DOHH2 (cell line): Measurements from ENCODE around the gene SLC66A3.

Experiments used
- H3F3A ChIP-seq: fragments of 200-600 bp; sonication (generic), shearing (Covaris generic); 2 replicates; pipeline ENCODE4 v1.6.0; 2016; ENCODE audit warnings: antibody characterized with exemption, mild to moderate bottlenecking; ENCODE audit not compliant: control insufficient read depth, insufficient read depth
- H3K27ac ChIP-seq: fragments of 200-600 bp; sonication (generic); 2 replicates; pipeline ENCODE4 v1.5.1; 2014; ENCODE audit warnings: low read depth, mild to moderate bottlenecking, low read length, moderate library complexity
- H3K27me3 ChIP-seq: fragments of 200-600 bp; sonication (generic); 2 replicates; pipeline ENCODE4 v1.6.1; 2014; ENCODE audit warnings: mild to moderate bottlenecking, low read length, mixed read lengths; ENCODE audit not compliant: control insufficient read depth
- H3K36me3 ChIP-seq: fragments of 200-600 bp; sonication (generic); 2 replicates; pipeline ENCODE4 v1.6.1; 2014; ENCODE audit warnings: mild to moderate bottlenecking, low read length, moderate library complexity, mixed read lengths; ENCODE audit not compliant: control insufficient read depth
- H3K4me1 ChIP-seq: fragments of 200-600 bp; sonication (generic); 2 replicates; pipeline ENCODE4 v1.6.1; 2014; ENCODE audit warnings: mild to moderate bottlenecking, low read length, mixed read lengths; ENCODE audit not compliant: control insufficient read depth
- H3K4me2 ChIP-seq: fragments of 200-600 bp; sonication (generic); 2 replicates; pipeline ENCODE4 v1.6.0; 2014; ENCODE audit warnings: mild to moderate bottlenecking, low read length, moderate library complexity
- H3K4me3 ChIP-seq: fragments of 200-600 bp; sonication (generic); 2 replicates; pipeline ENCODE4 v1.5.1; 2014; ENCODE audit warnings: mild to moderate bottlenecking, low read length, mixed read lengths
- H3K79me2 ChIP-seq: fragments of 200-600 bp; sonication (generic); 2 replicates; pipeline ENCODE4 v1.6.1; 2014; ENCODE audit warnings: mild to moderate bottlenecking, low read length, mixed read lengths; ENCODE audit not compliant: control insufficient read depth
- H3K9me2 ChIP-seq: fragments of 200-600 bp; sonication (generic); replicated peaks from 2 replicates; pipeline ENCODE4 v1.6.1; 2014; ENCODE audit warnings: mild to moderate bottlenecking, low read length, mixed read lengths; ENCODE audit not compliant: control insufficient read depth
- H3K9me3 ChIP-seq: fragments of 200-600 bp; sonication (generic); 2 replicates; pipeline ENCODE4 v1.6.1; 2014; ENCODE audit warnings: antibody characterized with exemption, low read length, mixed read lengths; ENCODE audit not compliant: control insufficient read depth, insufficient read depth
- H4K20me1 ChIP-seq: fragments of 200-600 bp; sonication (generic); 2 replicates; pipeline ENCODE4 v1.6.0; 2014; ENCODE audit warnings: low read depth, mild to moderate bottlenecking, antibody characterized with exemption, low read length, moderate library complexity; ENCODE audit not compliant: control insufficient read depth, insufficient read depth
- CTCF ChIP-seq: fragments of 200-600 bp; sonication (generic); IDR thresholded peaks from one replicate; pipeline ENCODE4 v1.5.1; 2014; ENCODE audit warnings: antibody characterized with exemption, mild to moderate bottlenecking, low read depth, low read length; ENCODE audit not compliant: poor library complexity, severe bottlenecking
- EZH2phosphoT487 ChIP-seq: fragments of 200-600 bp; sonication (generic); IDR thresholded peaks from 2 replicates; pipeline ENCODE4 v1.6.1; 2017; ENCODE audit warnings: borderline replicate concordance, mild to moderate bottlenecking, antibody characterized with exemption, low read length, moderate library complexity, mixed read lengths

The SLC66A3 gene

GRCh38 chr2:11132036-11132671 lies 23.1 kb upstream of the SLC66A3 start:
- Histone ChIP-seq H3K27ac (no peak overlapping the region), H3K4me1 (peaks cover 37% of the 10 kb centered on the region), H3K27me3 (peaks cover 10% of the 10 kb centered on the region), H3K36me3 (no peaks in the 10 kb centered on the region), H3K4me3 (peak overlapping the region; percentile 69), H3K4me2 (peak overlapping the region; percentile 81), H3K9me2 (no peaks in the 10 kb centered on the region), H3F3A (peaks cover 6% of the 10 kb centered on the region; the same call in 1 of the 2 replicates), H4K20me1 (no peaks in the 10 kb centered on the region), H3K9me3 (no peaks in the 10 kb centered on the region), H3K79me2 (no peaks in the 10 kb centered on the region)
- TF ChIP-seq CTCF: no peak
- no peak for TF ChIP-seq EZH2phosphoT487

DNA sequence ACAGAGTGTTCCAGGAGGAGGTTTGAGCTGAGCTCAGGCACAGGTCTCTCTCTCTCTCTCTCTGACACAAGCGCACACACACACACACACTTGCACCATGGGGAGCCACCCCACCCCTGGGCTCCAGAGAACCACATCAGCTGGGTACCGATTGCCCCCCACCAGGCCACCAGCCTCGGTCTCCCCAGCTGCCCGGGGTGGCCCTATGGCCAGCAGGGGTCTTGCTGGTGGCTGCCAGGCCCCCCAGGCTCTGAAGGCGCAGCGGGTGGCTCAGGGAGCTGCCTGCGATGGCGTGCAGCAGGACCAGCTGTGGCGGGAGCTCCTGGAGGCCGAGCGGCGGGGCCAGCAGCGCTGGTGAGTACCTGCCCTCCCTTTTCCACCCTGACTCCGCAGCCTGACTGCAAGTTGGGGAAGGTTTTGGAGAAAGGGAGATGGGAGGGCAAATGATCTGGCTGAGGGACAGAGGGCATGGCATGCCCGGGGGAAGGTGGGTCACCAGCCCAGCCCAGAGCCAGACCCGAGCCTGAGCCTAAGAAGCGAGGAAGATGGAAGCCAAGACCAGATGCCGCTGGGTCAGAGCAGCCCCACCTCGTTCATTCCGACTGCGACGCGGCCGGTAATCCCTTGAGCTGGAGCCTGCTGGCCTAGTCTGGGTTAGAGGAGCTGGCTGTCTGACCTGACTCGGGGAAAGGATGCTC lies 21.9 kb upstream of the SLC66A3 start:
- no peak overlapping the region for H3K27ac ChIP-seq

GRCh38 chr2:11133936-11134320 lies 21.3 kb upstream of the SLC66A3 start:
- Histone ChIP-seq H3K36me3 (no peaks in the 10 kb centered on the region), H3K4me1 (peaks cover 37% of the 10 kb centered on the region), H3K4me3 (no peak overlapping the region), H3K79me2 (no peaks in the 10 kb centered on the region), H3K9me2 (no peaks in the 10 kb centered on the region), H3K9me3 (no peaks in the 10 kb centered on the region), H3K27me3 (peaks cover 8% of the 10 kb centered on the region), H3F3A (peaks cover 6% of the 10 kb centered on the region; the same call in 1 of the 2 replicates), H3K4me2 (no peak overlapping the region), H4K20me1 (no peaks in the 10 kb centered on the region), H3K27ac (no peak overlapping the region)
- TF ChIP-seq EZH2phosphoT487 (no peak), CTCF (no peak)

More for the DNA sequence above, 21.9 kb upstream of the SLC66A3 start:
- no peaks in the 10 kb centered on the region for H3K36me3 ChIP-seq
- TF ChIP-seq EZH2phosphoT487 (no peak), CTCF (no peak)
- peaks cover 8% of the 10 kb centered on the region for H3K27me3 ChIP-seq
- peak overlapping the region; percentile 81 for H3K4me2 ChIP-seq
- peaks cover 6% of the 10 kb centered on the region; the same call in 1 of the 2 replicates for H3F3A ChIP-seq
- H4K20me1 ChIP-seq: no peaks in the 10 kb centered on the region
- H3K9me2 ChIP-seq: no peaks in the 10 kb centered on the region
- H3K4me3 ChIP-seq: peak overlapping the region; percentile 69
- peaks cover 37% of the 10 kb centered on the region for H3K4me1 ChIP-seq
- H3K79me2 ChIP-seq: no peaks in the 10 kb centered on the region
- H3K9me3 ChIP-seq: no peaks in the 10 kb centered on the region
